Mucosa of stomach (tissue), 1 donor: ENCODE measurements around the gene DCAF15.

Experiments used
- H3K27me3 ChIP-seq: one replicate; pipeline ENCODE4 v1.7.0; 2013; ENCODE audit warnings: mild to moderate bottlenecking, low read length; ENCODE audit not compliant: control insufficient read depth, insufficient read depth
- H3K36me3 ChIP-seq: one replicate; pipeline ENCODE4 v1.7.0; 2013; ENCODE audit warnings: low read length; ENCODE audit not compliant: control insufficient read depth, insufficient read depth
- H3K4me1 ChIP-seq: one replicate; pipeline ENCODE4 v1.7.0; 2013; ENCODE audit warnings: mild to moderate bottlenecking, low read length; ENCODE audit not compliant: control insufficient read depth, insufficient read depth
- H3K4me3 ChIP-seq: one replicate; pipeline ENCODE4 v1.7.0; 2013; ENCODE audit warnings: low read length
- H3K9ac ChIP-seq: one replicate; pipeline ENCODE4 v1.7.0; 2013; ENCODE audit warnings: mild to moderate bottlenecking, low read length, moderate library complexity
- H3K9me3 ChIP-seq: one replicate; pipeline ENCODE4 v1.7.0; 2013; ENCODE audit warnings: mild to moderate bottlenecking, low read length, moderate library complexity; ENCODE audit not compliant: control insufficient read depth
- donor health status: Pancreatic carcinoma.

Gene DCAF15

GRCh38 chr19:13995878-13996765, 43.8 kb downstream of the DCAF15 start:
- Histone ChIP-seq H3K4me1 (peaks cover 15% of the 10 kb centered on the region), H3K4me3 (no peak overlapping the region), H3K36me3 (peaks cover 15% of the 10 kb centered on the region), H3K9ac (no peak overlapping the region), H3K9me3 (no peaks in the 10 kb centered on the region), H3K27me3 (no peaks in the 10 kb centered on the region)

DNA sequence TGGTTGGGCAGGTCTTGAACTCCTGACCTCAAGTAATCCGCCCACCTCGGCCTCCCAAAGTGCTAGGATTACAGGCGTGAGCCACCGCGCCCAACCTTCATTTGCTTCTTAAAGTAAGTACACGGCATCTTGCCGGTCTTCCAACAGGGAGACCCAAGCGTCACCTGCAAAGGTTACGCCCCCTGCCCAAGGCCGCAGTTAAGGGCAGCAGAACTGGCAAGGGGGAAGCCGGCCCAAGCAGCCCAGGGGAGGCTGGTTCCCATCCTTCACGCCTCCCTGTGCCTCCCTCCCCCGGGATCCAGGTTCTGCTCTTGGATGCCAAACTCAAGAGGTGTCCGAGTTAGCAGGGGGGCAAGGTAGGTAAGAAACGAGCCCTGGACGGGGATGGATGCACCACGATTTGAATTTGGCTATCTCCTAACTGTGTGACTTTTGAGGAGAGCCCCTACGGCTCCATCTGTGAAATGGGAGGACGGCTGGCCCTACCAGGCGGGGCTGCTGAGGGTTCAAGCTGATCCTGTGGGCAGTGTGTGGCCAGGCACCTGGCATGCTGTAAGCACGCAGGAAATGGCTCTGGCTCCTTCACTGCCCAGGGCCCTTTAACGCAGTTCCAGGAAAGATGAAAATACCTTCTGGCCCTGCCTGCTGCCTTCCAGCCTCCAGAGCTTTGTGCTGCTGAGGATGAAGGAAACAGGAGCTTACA, 44.8 kb downstream of the DCAF15 start:
- Histone ChIP-seq H3K9ac (no peak overlapping the region), H3K4me1 (peaks cover 15% of the 10 kb centered on the region), H3K9me3 (no peaks in the 10 kb centered on the region), H3K36me3 (peaks cover 11% of the 10 kb centered on the region), H3K4me3 (no peak overlapping the region), H3K27me3 (no peaks in the 10 kb centered on the region)

DNA sequence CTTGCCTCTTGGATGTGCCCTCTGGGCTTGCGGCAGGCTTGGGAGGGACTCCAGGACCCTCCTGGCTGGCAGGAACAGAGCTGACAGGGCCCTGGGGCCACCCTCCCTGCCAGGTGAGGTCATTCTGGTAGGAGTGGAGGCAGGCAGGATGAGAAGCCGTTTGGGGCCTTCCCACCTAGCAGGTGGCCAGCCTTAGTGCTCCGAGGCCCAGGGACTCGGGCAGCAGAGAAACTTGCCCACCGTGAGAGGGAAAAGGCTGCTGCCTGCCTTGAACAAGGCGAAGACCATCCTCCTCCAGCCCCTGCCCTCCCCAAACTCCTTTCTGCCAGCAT, 45.3 kb downstream of the DCAF15 start:
- no peaks in the 10 kb centered on the region for H3K9me3 ChIP-seq
- no peak overlapping the region for H3K4me3 ChIP-seq
- H3K9ac ChIP-seq, result no peak overlapping the region
- no peaks in the 10 kb centered on the region for H3K27me3 ChIP-seq
- peaks cover 16% of the 10 kb centered on the region for H3K4me1 ChIP-seq
- H3K36me3 ChIP-seq, result peaks cover 6% of the 10 kb centered on the region

- no peak overlapping the region for H3K4me3 ChIP-seq
- no peaks in the 10 kb centered on the region for H3K9me3 ChIP-seq
- peaks cover 4% of the 10 kb centered on the region for H3K36me3 ChIP-seq
- H3K9ac ChIP-seq, result no peak overlapping the region
- H3K27me3 ChIP-seq, result no peaks in the 10 kb centered on the region
- peaks cover 24% of the 10 kb centered on the region for H3K4me1 ChIP-seq
Observed at GRCh38 chr19:13998426-13998825, 46.1 kb downstream of the DCAF15 start.

GRCh38 chr19:13999085-13999484, 46.8 kb downstream of the DCAF15 start:
- H3K9me3 ChIP-seq, result no peaks in the 10 kb centered on the region
- peaks cover 30% of the 10 kb centered on the region for H3K4me1 ChIP-seq
- no peak overlapping the region for H3K9ac ChIP-seq
- H3K4me3 ChIP-seq, result no peak overlapping the region
- no peaks in the 10 kb centered on the region for H3K27me3 ChIP-seq
- peaks cover 4% of the 10 kb centered on the region for H3K36me3 ChIP-seq

DNA sequence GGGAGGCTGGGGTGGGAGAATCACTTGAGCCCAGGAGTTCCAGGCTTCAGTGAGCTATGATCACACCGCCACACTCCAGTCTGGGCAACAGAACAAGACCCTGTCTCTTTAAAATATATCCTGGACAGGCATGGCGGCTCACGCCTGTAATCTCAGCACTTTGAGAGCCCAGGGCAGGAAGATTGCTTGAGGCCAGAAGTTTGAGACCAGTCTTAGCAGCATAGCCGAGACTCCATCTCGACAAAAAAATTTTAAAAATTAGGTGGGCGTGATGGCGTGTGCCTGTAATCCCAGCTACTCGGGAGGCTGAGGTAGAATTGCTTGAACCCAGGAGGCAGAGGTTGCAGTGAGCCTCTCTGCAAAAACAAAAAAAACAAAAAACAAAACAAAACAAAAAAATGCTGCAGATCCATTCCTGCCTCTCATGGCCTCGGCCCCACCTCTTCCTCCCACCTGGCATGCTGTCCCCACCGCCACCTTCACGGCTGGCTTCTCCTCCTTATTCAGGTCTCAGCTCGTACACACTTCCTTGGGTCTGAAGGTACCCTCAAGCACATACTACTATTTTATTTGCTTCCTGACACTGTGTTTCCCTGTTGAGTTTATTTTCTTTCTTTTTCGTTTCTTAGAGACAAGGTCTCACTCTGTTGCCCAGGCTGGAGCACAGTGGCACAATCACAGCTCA, 48.5 kb downstream of the DCAF15 start:
- H3K4me1 ChIP-seq, result peaks cover 42% of the 10 kb centered on the region

GRCh38 chr19:14002571-14003250, 50.4 kb downstream of the DCAF15 start:
- peaks cover 39% of the 10 kb centered on the region for H3K4me1 ChIP-seq
- no peak overlapping the region for H3K4me3 ChIP-seq
- peak overlapping the region; percentile 24 for H3K9ac ChIP-seq
- no peaks in the 10 kb centered on the region for H3K9me3 ChIP-seq
- H3K36me3 ChIP-seq, result peaks cover 4% of the 10 kb centered on the region
- H3K27me3 ChIP-seq, result no peaks in the 10 kb centered on the region

More for the DNA sequence above, 48.5 kb downstream of the DCAF15 start:
- Histone ChIP-seq H3K36me3 (peaks cover 4% of the 10 kb centered on the region), H3K9me3 (no peaks in the 10 kb centered on the region), H3K4me3 (no peak overlapping the region), H3K9ac (no peak overlapping the region), H3K27me3 (no peaks in the 10 kb centered on the region)

GRCh38 chr19:14003251-14004055, 51.1 kb downstream of the DCAF15 start:
- Histone ChIP-seq H3K4me1 (peaks cover 33% of the 10 kb centered on the region), H3K9me3 (no peaks in the 10 kb centered on the region), H3K27me3 (no peaks in the 10 kb centered on the region), H3K9ac (peak overlapping the region; percentile 24), H3K36me3 (peaks cover 4% of the 10 kb centered on the region), H3K4me3 (no peak overlapping the region)

GRCh38 chr19:14004619-14005348, 52.5 kb downstream of the DCAF15 start:
- Histone ChIP-seq H3K4me1 (peaks cover 29% of the 10 kb centered on the region), H3K9ac (peak overlapping the region; percentile 32), H3K27me3 (no peaks in the 10 kb centered on the region), H3K9me3 (no peaks in the 10 kb centered on the region), H3K4me3 (no peak overlapping the region), H3K36me3 (peaks cover 4% of the 10 kb centered on the region)

- peak overlapping the region; percentile 74 for H3K9ac ChIP-seq
- H3K4me3 ChIP-seq, result no peak overlapping the region
- peaks cover 29% of the 10 kb centered on the region for H3K4me1 ChIP-seq
- H3K9me3 ChIP-seq, result no peaks in the 10 kb centered on the region
- no peaks in the 10 kb centered on the region for H3K27me3 ChIP-seq
- peaks cover under 1% of the 10 kb centered on the region for H3K36me3 ChIP-seq
Observed at GRCh38 chr19:14005349-14006084, 53.2 kb downstream of the DCAF15 start.
